ENCODE data around the gene PPP4R4.

GRCh38 chr14:94322648-94323570, 148.8 kb downstream of the PPP4R4 start, which contains the start of gene SERPINA6:
- TF ChIP-seq EZH2 (IDR thresholded peaks at IDR 0.05; ENCODE audit: low read depth) (no peak), CTCF (conservative IDR thresholded peaks at IDR 0.05) (no peak)

Data from PC-9 (cell line).